ENCODE data around the gene NLRC5.

Gene NLRC5

DNA sequence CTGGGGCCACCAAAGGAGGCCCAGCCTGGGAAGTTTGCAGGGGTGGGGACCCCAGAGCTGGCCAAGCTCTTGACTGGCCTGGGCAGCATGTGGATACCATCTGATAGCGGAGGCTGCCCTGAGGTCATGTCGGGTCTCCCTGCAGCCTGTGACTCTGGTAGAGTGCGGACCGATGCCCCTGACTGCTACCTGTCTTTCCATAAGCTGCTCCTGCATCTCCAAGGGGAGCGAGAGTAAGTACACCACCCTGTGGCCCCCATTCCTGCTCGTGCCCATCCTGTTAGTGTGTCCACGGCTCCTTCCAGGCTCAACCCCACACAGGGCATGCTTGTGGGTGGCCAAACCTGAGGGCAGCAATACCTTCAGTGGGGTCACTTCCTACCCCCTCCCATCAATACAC lies 19.6 kb upstream of the NLRC5 start:
- no peaks in the 10 kb centered on the region for H3K36me3 ChIP-seq (ENCODE audit: control insufficient read depth in 2 of 2, insufficient read depth in 1 of 2, low read length in 2 of 2)
- H3K27ac ChIP-seq (ENCODE audit: extremely low read depth, low read depth, low read length), result no peak overlapping the region
- H3K4me3 ChIP-seq (ENCODE audit: low read depth, low read length), result no peak overlapping the region
- CTCF ChIA-PET, result interaction anchor here (1.1 kb wide), 1 partner anchor 14 kb away, joined by 10 read pairs; no protein-coding TSS in a partner anchor
- no peak for TF ChIP-seq ZNF146 (tag by site-specific recombination; IDR thresholded peaks at IDR 0.05)
- TF ChIP-seq, protein P1, sequence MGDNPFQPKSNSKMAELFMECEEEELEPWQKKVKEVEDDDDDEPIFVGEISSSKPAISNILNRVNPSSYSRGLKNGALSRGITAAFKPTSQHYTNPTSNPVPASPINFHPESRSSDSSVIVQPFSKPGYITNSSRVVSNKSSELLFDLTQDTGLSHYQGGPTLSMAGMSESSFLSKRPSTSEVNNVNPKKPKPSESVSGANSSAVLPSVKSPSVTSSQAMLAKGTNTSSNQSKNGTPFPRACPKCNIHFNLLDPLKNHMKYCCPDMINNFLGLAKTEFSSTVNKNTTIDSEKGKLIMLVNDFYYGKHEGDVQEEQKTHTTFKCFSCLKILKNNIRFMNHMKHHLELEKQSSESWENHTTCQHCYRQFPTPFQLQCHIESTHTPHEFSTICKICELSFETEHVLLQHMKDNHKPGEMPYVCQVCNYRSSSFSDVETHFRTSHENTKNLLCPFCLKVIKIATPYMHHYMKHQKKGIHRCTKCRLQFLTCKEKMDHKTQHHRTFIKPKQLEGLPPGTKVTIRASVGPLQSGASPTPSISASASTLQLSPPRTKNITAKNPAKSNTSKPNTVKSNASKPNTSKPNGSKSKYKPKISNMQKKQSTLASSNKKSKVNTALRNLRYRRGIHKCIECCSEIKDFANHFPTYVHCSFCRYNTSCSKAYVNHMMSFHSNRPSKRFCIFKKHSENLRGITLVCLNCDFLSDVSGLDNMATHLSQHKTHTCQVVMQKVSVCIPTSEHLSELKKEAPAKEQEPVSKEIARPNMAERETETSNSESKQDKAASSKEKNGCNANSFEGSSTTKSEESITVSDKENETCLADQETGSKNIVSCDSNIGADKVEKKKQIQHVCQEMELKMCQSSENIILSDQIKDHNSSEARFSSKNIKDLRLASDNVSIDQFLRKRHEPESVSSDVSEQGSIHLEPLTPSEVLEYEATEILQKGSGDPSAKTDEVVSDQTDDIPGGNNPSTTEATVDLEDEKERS (tag by site-specific recombination; IDR thresholded peaks at IDR 0.05), result no peak
- TF ChIP-seq ZNF654 (tag by site-specific recombination; IDR thresholded peaks at IDR 0.05; ENCODE audit: low read depth), result no peak
- TF ChIP-seq ZNF19 (tag by site-specific recombination; IDR thresholded peaks at IDR 0.05; ENCODE audit: low read depth), result no peak
- TF ChIP-seq ZNF114 (tag by site-specific recombination; IDR thresholded peaks at IDR 0.05), result no peak
- no peak for TF ChIP-seq ZBTB48 (tag by site-specific recombination; IDR thresholded peaks at IDR 0.05)
- TF ChIP-seq ZNF354C (tag by site-specific recombination; IDR thresholded peaks at IDR 0.05; ENCODE audit: borderline replicate concordance, low read depth), result no peak
- TF ChIP-seq HOXC10 (CRISPR knock-in tag; IDR thresholded peaks at IDR 0.05), result no peak
- TF ChIP-seq ZNF23 (tag by site-specific recombination; IDR thresholded peaks at IDR 0.05; ENCODE audit: borderline replicate concordance), result no peak
- no peak for TF ChIP-seq YY1 (tag by site-specific recombination; IDR thresholded peaks at IDR 0.05)
- TF ChIP-seq PRDM10 (tag by site-specific recombination; IDR thresholded peaks at IDR 0.05), result no peak
- no peak for TF ChIP-seq ZBTB8A (tag by site-specific recombination; IDR thresholded peaks at IDR 0.05)
- no peak for TF ChIP-seq ZNF701 (tag by site-specific recombination; IDR thresholded peaks at IDR 0.05)
- no peak for TF ChIP-seq ZFP37 (tag by site-specific recombination; IDR thresholded peaks at IDR 0.05)
- TF ChIP-seq ZNF10 (tag by site-specific recombination; IDR thresholded peaks at IDR 0.05), result no peak
- POLR2A ChIA-PET, result interaction anchor here (2.1 kb wide), 1 partner anchor 20 kb away, joined by 8 read pairs; the partner anchor contains the start of gene NLRC5
- H3K4me1 ChIP-seq (ENCODE audit: control insufficient read depth, insufficient read depth, low read length), result no peaks in the 10 kb centered on the region
- no peaks in the 10 kb centered on the region for H3K9me3 ChIP-seq (ENCODE audit: control insufficient read depth, insufficient read depth, low read depth, low read length)

DNA sequence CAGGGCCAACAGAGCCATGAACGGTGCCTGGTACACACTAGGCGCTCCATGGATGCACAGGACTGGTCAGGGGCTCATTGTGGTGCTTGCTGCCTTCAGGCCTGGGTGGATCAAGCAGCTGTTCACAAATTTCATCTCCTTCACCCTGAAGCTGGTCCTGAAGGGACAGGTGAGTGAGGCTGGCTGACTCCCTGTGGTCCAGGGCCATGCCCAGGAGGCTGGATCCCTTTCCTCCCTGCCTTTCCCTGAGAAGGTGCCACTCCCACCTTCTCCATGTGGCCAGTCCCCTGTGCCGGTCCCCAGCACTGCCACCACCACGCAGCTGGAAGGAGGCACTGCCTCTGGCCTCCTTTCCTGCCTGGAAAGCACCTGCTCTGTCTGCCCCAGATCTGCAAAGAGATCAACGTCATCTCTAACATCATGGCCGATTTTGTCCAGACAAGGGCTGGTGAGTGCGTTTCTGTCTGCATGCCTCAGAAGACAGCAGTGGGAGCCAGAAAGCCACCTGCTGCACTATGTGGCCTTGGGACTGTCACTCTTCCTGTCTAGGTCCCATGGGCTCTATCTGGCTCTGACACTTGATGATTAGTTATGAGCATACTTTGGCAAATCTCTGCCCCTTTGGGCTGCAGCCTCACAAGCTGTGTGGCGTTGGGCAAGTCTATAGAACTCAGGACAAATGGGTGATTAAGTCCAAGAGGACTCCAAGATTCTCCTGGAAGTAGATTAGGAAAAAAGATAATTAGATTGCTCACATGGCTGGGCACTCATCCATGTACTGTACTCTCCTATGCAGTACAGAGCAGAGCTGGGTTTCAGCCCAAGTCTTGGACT lies 18.2 kb upstream of the NLRC5 start:
- no peaks in the 10 kb centered on the region for H3K4me1 ChIP-seq (ENCODE audit: control insufficient read depth, insufficient read depth, low read length)
- no peak overlapping the region for H3K4me3 ChIP-seq (ENCODE audit: low read depth, low read length)
- no peaks in the 10 kb centered on the region for H3K36me3 ChIP-seq (ENCODE audit: control insufficient read depth in 2 of 2, insufficient read depth in 1 of 2, low read length in 2 of 2)
- TF ChIP-seq, protein P2, sequence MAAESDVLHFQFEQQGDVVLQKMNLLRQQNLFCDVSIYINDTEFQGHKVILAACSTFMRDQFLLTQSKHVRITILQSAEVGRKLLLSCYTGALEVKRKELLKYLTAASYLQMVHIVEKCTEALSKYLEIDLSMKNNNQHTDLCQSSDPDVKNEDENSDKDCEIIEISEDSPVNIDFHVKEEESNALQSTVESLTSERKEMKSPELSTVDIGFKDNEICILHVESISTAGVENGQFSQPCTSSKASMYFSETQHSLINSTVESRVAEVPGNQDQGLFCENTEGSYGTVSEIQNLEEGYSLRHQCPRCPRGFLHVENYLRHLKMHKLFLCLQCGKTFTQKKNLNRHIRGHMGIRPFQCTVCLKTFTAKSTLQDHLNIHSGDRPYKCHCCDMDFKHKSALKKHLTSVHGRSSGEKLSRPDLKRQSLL (tag by site-specific recombination; IDR thresholded peaks at IDR 0.05), result no peak
- 0 out of 2 replicates have a peak, but pooled peaks have one; percentile 10 for TF ChIP-seq SCRT2 (tag by site-specific recombination; IDR thresholded peaks at IDR 0.05)
- CTCF ChIA-PET, result interaction anchor here (0.5 to 1.3 kb wide), 2 partner anchors 7 to 196 kb away, joined by 3 to 4 read pairs; no protein-coding TSS in a partner anchor
- H3K27ac ChIP-seq (ENCODE audit: extremely low read depth, low read depth, low read length), result no peak overlapping the region
- POLR2A ChIA-PET, result interaction anchor here (2.1 kb wide), 1 partner anchor 18 kb away, joined by 8 read pairs; the partner anchor contains the start of gene NLRC5
- H3K9me3 ChIP-seq (ENCODE audit: control insufficient read depth, insufficient read depth, low read depth, low read length), result no peaks in the 10 kb centered on the region
